GM18526 (cell line): ENCODE measurements around the gene DIPK1B.

Experiments used
- POLR2A ChIP-seq: IDR thresholded peaks from 3 replicates; pipeline ENCODE4 v1.6.1; 2011; ENCODE audit not compliant: insufficient read length; ENCODE audit errors: extremely low read depth

Gene DIPK1B

DNA sequence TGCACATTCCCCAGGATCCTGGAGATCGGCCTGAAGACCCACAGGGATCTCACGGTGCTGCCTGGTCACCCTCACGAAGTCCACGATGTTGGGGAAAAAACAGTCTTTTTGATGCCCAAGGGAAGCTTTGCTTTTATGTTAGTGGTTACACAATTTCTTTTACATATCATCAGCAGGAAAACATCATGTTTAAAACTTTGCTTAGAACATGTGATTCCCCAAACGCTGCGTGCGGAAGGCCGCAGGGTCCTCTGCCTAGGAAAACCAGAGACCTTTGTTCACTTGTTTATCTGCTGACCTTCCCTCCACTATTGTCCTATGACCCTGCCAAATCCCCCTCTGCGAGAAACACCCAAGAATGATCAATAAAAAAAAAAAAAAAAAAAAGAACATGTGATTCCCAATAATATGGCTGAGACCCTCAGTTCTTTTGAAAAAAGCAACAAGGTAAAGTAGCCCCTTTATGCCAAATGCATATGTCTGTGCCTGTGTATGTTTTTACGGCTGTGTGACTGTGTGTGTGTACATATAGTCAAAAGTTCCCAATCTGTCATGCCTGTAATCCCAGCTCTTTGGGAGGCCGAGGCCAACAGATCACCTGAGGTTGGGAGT, 13.6 kb upstream of the DIPK1B start:
- no peak for TF ChIP-seq POLR2A

DNA sequence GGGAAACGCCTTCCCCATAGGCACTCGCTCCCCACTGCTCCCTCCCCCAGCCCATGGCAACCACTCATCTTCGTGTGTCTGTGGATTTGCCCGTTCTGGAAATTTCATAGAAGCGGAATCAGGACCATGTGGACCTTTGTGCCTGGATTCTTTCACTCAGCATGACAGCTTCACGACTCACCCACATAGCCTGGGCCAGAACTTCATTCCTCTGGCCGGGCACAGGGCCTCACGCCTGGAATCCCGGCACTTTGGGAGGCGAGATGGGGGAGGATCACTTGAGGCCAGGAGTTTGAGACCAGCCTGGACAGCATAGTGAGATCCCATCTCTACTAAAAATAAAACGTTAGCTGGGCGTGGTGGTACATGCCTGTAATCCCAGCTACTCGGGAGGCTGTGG, 12.1 kb upstream of the DIPK1B start:
- no peak for TF ChIP-seq POLR2A

- no peak for TF ChIP-seq POLR2A
Observed at GRCh38 chr9:136700959-136701667, 11.3 kb upstream of the DIPK1B start.

DNA sequence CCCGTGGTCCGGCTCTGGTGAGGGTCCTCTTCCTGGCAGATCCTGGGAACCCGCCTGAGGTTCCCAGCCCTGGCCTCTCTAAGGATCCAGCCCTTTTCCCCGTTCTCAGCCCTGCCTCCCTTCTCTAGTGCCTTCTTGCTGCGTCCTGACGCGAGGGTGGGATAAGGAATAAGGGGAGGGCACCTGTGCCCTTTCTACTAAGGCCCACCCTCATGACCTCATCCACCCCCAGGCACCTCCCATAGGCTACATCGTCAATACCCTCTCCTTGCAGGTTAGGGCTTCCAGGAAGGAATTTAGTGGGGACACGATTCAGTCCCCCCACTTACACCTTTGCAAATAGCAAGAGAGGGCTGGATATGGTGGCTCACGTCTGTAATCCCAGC, 10.7 kb upstream of the DIPK1B start:
- TF ChIP-seq POLR2A = no peak

- no peak for TF ChIP-seq POLR2A
Observed at GRCh38 chr9:136703276-136703860, 9.0 kb upstream of the DIPK1B start.

DNA sequence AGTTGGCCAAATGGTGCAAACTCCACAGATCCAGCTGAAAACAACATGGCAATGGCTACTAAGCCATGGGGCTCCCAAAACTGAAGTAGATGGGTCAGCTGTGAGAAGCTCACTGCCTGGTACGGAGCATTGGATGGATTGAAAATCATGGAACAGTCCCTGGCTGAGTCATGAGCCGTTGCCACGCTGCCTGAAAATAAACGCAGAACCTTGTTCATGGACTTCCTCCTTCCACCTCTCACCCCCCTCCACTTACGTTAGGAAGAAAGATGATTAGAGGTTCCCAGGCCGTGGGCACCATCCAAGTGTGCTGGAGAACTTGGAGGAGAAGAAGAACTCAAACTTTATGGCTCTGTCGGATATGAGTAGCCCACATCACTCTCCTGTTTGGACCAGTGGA, 6.8 kb upstream of the DIPK1B start:
- no peak for TF ChIP-seq POLR2A

- TF ChIP-seq POLR2A = no peak
Observed at GRCh38 chr9:136707011-136707410, 5.4 kb upstream of the DIPK1B start.

- TF ChIP-seq POLR2A = no peak
Observed at GRCh38 chr9:136707849-136708517, 4.4 kb upstream of the DIPK1B start.

DNA sequence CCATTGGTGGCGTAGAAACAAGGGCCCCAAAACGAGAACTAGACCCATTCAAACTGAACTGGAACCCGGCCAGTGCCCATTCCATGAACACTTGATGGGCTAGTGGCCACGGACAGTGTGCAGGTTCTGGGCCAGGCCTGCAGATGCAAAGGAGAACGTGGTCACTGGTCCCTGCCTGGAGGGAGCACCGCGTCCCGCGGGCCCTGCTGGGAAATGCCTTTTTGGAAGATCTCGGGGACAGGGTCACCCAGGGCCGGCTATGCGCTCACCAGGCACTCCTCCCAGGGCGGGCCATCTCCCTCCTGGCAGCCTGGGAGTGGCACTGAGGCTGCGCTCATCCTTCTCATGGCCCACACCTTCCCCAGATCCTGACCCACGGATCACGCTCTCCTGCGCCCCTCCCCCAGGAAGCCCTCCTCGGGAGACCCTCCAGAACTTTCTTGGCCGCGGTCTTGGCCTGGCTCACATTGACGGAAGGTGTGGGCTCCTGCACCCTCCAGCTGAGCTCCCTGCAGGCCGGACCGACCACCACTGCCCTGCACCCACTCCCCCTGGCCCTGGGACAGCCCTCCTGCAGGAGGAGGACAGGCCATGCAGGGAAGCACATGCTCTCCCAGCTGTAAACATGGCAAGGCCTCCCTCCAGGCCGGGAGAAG, 2.8 kb upstream of the DIPK1B start:
- no peak for TF ChIP-seq POLR2A

GRCh38 chr9:136710543-136710942, 1.8 kb upstream of the DIPK1B start:
- TF ChIP-seq POLR2A = no peak

- no peak for TF ChIP-seq POLR2A
Observed at GRCh38 chr9:136712690-136713544, 545 bp downstream of the DIPK1B start.

- no peak for TF ChIP-seq POLR2A
Observed at GRCh38 chr9:136713550-136713949, 1.2 kb downstream of the DIPK1B start.

DNA sequence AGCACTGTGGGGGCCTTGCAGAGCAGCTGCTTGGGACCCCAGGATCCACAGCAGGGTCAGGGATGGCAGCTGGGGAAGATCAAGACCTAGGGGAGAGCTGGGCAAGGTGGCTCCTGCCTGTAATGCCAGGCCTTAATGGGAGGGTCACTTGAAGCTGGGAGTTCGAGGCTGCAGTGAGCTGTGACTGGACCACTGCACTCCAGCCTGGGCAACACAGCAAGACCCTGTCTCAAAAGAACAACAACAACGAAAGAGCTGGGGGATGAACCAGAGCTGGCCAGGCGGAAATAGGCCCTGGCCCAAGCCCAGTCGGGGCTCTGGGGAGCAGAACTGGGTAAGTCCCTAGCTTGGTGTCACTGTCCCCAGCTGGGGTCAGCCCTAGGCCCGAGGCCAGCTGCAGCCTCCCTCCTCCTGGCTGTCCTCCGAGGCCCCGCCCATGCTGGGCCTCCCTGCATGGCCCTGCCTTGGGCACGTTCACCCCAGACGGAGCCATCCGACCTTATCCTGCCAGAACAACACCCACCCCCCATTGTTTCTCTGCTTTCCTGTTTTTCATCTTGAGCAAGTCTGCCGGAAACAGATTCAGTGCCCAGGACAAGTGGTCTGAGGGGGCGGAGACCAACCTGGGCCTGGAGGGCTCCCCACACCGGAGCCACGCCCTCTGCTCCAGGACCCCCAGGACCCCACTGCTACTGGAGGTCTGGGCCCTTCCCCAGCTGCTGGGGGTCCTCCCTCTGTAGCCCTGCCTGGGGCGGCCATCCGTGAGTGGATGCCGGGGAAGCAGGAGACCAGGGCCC, 1.9 kb downstream of the DIPK1B start:
- TF ChIP-seq POLR2A = no peak

DNA sequence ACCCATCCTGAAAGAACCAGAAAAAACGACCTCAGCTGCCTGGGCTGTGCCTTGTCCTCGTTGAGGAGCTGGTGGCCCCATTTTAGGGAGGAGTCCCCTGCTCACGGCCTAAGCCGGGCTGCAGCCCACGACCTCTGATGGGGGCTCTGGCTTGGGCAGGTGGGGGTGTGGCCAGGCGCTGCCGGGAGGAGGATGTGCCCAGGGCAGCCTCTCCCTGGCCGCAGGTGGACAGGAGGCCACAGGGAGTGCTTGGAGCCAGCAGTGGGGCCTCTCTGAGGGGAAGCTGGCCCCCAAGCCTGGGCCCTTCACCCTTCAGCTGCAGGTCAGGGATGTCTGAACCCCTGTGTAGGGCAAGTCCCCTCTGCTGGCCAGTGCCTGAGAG, 2.5 kb downstream of the DIPK1B start:
- TF ChIP-seq POLR2A = no peak

GRCh38 chr9:136717399-136717798, 5.0 kb downstream of the DIPK1B start:
- no peak for TF ChIP-seq POLR2A
